Frontal cortex (tissue), 4 donors: Measurements from ENCODE around the gene LUC7L2. TPM values are rescaled to one million over a fixed set of nuclear protein-coding genes. Genes with fewer than 3 reads are reported as not detected.
"Not testable (repeated sequence)": the region's sequence is repeated elsewhere in the genome, so short reads cannot be mapped to it uniquely, and the experiment has no call there.

ENCODE experiments used
- DNase-seq, 2 donors: peaks; one replicate each; pipeline ENCODE4 v3.0.0; 2012; ENCODE audit warnings: low spot score in 2 of 2
- FAIRE-seq: peaks from 2 replicates; lab custom pipeline; 2012; peaks lifted over from hg19 to GRCh38; lab: Jason Lieb, UNC
- total RNA-seq: library from RNA; depleted of rRNA; stranded (reverse); fragments of >200 nt; gene quantifications from one replicate; pipeline ENCODE4 v1.2.3, GENCODE V29; 2014
- donor health status: control.
- donor health status: control.
- donor health status: control.

Gene LUC7L2
- total RNA-seq, 1 donor from 2014 or later: 50.1 TPM

GRCh38 chr7:139431010-139431409, 71.3 kb downstream of the LUC7L2 start:
- FAIRE-seq: no peak
- no peak for DNase-seq

- FAIRE-seq (no peak), DNase-seq (peak in 1 of 2 donors; percentile 49)
These were observed 71.8 kb downstream of the LUC7L2 start for GRCh38 chr7:139431459-139431858.

GRCh38 chr7:139436806-139437205, 77.1 kb downstream of the LUC7L2 start:
- FAIRE-seq: no peak

GRCh38 chr7:139439375-139439774, 79.7 kb downstream of the LUC7L2 start:
- no peak for DNase-seq
- FAIRE-seq: no peak

More at GRCh38 chr7:139436806-139437205, 77.1 kb downstream of the LUC7L2 start:
- no peak for DNase-seq

- DNase-seq (no peak), FAIRE-seq (no peak)
These were observed 82.3 kb downstream of the LUC7L2 start for GRCh38 chr7:139441961-139442360.

- DNase-seq (no peak), FAIRE-seq (no peak)
These were observed 86.6 kb downstream of the LUC7L2 start for GRCh38 chr7:139446051-139446890.

GRCh38 chr7:139450851-139451250, 91.2 kb downstream of the LUC7L2 start:
- no peak for DNase-seq
- FAIRE-seq: no peak

- DNase-seq (no peak), FAIRE-seq (no peak)
These were observed 91.9 kb downstream of the LUC7L2 start for GRCh38 chr7:139451638-139452037.

GRCh38 chr7:139452958-139453672, 93.4 kb downstream of the LUC7L2 start:
- no peak for FAIRE-seq
- DNase-seq: no peak

GRCh38 chr7:139453673-139454321, 94.1 kb downstream of the LUC7L2 start:
- FAIRE-seq: no peak

GRCh38 chr7:139455789-139456188, 96.1 kb downstream of the LUC7L2 start:
- FAIRE-seq (no peak), DNase-seq (no peak)

More at GRCh38 chr7:139453673-139454321, 94.1 kb downstream of the LUC7L2 start:
- DNase-seq: no peak

- no peak for FAIRE-seq
- no peak for DNase-seq
These were observed 96.8 kb downstream of the LUC7L2 start for GRCh38 chr7:139456511-139456910.

- no peak for FAIRE-seq
- no peak for DNase-seq
These were observed 97.7 kb downstream of the LUC7L2 start for GRCh38 chr7:139457153-139457946.

GRCh38 chr7:139463421-139463820, 103.7 kb downstream of the LUC7L2 start:
- not testable (repeated sequence) for DNase-seq, FAIRE-seq

- not testable (repeated sequence) for DNase-seq, FAIRE-seq
These were observed 104.8 kb downstream of the LUC7L2 start for GRCh38 chr7:139464511-139464910.

- FAIRE-seq: not testable (repeated sequence)
These were observed 105.4 kb downstream of the LUC7L2 start for GRCh38 chr7:139465072-139465471.

GRCh38 chr7:139467729-139468128, 108.0 kb downstream of the LUC7L2 start:
- not testable (repeated sequence) for FAIRE-seq, DNase-seq

More at GRCh38 chr7:139465072-139465471, 105.4 kb downstream of the LUC7L2 start:
- not testable (repeated sequence) for DNase-seq

- DNase-seq, FAIRE-seq: not testable (repeated sequence)
These were observed 108.6 kb downstream of the LUC7L2 start for GRCh38 chr7:139468281-139468680.

GRCh38 chr7:139471740-139472353, 112.2 kb downstream of the LUC7L2 start:
- DNase-seq (no peak), FAIRE-seq (no peak)
